Measurements from ENCODE around the gene PLSCR3.

DNA sequence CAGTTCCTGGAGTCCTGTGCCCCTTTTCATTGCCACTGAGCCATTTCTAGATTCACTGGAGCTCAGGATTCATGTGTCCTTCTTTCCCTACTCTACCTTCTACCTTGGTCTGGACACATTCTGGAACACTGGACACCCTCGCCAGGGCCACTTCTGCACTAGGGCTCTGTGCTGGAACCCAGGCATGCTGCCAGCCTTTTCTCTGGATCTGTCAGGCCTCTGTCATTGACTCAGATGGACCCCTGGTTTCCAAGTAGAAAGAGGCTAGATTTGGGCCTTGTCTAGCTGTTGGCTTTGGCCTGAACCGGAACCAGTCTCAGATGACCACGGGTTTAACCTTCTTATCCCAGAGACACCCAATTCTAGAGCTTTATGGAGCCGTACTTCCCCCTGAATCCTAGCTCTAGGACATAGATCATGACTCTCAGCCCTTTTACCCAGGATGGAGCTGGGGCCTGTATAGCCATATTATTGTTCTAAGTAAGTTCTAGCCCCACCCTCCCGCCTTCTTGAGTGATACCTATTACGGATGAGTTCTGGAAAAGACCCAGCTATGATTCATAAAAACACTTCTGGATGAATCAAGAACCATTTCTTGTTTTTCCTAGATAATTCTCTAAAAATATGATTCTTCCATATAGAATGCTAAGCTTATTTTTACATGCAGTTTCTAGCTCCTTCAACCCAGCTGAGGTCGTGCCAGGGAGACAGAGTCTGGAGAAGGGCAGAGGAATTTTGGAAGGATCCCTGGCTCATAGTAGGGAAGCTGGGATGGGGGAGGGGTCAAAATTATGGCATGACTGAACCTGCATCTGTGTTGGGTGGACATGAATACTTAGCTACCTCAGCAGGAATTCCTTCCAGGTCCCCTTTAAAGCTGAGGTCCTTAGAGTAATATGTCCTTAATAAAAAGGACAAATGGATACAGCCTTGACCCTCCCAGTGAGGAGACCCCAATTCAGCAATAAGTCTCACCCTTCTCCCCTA lies 49.5 kb upstream of the PLSCR3 start:
- no peak for TF ChIP-seq CTCF (IDR thresholded peaks at IDR 0.05)
- TF ChIP-seq POLR2AphosphoS5 (IDR thresholded peaks at IDR 0.05) = no peak
- TF ChIP-seq POLR2A (IDR thresholded peaks at IDR 0.05) = no peak
